Upper lobe of left lung (tissue), 6 donors: ENCODE data around the gene TEX36. TPM values are rescaled to one million over a fixed set of nuclear protein-coding genes. Genes with fewer than 3 reads are reported as not detected.

Experiments used
- ATAC-seq, 2 donors: fragments of 200-7000 bp; cut with Tn5 transposase; one replicate each; pipeline ENCODE4 v1.9.1; 2022; ENCODE audit warnings: mild to moderate bottlenecking in 2 of 2, moderate library complexity in 2 of 2; ENCODE audit not compliant: low FRiP score in 2 of 2
- DNase-seq, 2 donors: peaks; one replicate each; pipeline ENCODE4 v3.0.0-alpha.2; 2019 to 2020
- H3K27ac ChIP-seq, 4 donors: fragments of 200-600 bp; sonication (generic); one replicate each; pipeline ENCODE4 v1.5.1; 2016 to 2019
- H3K27me3 ChIP-seq, 4 donors: fragments of 200-600 bp; sonication (generic); one replicate each; pipeline ENCODE4 v1.5.1; 2017 to 2019
- H3K36me3 ChIP-seq, 4 donors: fragments of 200-600 bp; sonication (generic); one replicate each; pipeline ENCODE4 v1.5.1; 2016 to 2019
- H3K4me1 ChIP-seq, 4 donors: fragments of 200-600 bp; sonication (generic); one replicate each; pipeline ENCODE4 v1.5.1; 2018 to 2019
- H3K4me3 ChIP-seq, 4 donors: fragments of 200-600 bp; sonication (generic); one replicate each; pipeline ENCODE4 v1.5.1; 2017 to 2019; ENCODE audit warnings: mild to moderate bottlenecking in 2 of 4, moderate library complexity in 1 of 4
- H3K9me3 ChIP-seq, 4 donors: fragments of 200-600 bp; sonication (generic); one replicate each; pipeline ENCODE4 v1.5.1; 2018 to 2019
- CTCF ChIP-seq, 6 experiments: fragments of 450-650 bp in 4 of 6; fragments of 200-600 bp in 2 of 6; sonication (generic) in 2 of 6; IDR thresholded peaks; one replicate each; pipeline ENCODE4 v1.5.1; 2016 to 2019; ENCODE audit warnings: antibody characterized with exemption in 6 of 6
- EP300 ChIP-seq, 4 donors: sonication (generic); formaldehyde crosslinking; IDR thresholded peaks; one replicate each; pipeline ENCODE4 v1.5.1; 2017; ENCODE audit warnings: antibody characterized with exemption in 4 of 4, control low read depth in 2 of 4
- POLR2A ChIP-seq, 4 donors: fragments of 450-650 bp; IDR thresholded peaks; one replicate each; pipeline ENCODE4 v1.5.1; 2016 to 2017; ENCODE audit warnings: antibody characterized with exemption in 4 of 4, mild to moderate bottlenecking in 2 of 4
- POLR2AphosphoS5 ChIP-seq, 2 donors: sonication (generic); formaldehyde crosslinking; IDR thresholded peaks; one replicate each; pipeline ENCODE4 v1.5.1; 2017; ENCODE audit warnings: antibody characterized with exemption in 2 of 2
- WGBS, 2 donors: methylation state at CpG; one replicate each; pipeline ENCODE4 v1.1.5; 2017 to 2018; 5-methylcytosine and 5-hydroxymethylcytosine counted together
- total RNA-seq, 6 donors: library from RNA; depleted of rRNA in 4 of 6; stranded (reverse); fragments of >200 nt in 4 of 6; gene quantifications; one replicate each; pipeline versions ENCODE4 v1.1.0 to v1.2.1, GENCODE V29; 2016 to 2021
- donor health status: DM: no; HTN: no; CAD: no; lungs with moderate emphysema.
- donor health status: DM: no; HTN: yes; CAD: no; lungs with severe emphysema.

TEX36 gene
- total RNA-seq, 6 donors from 2014 or later = not detected

DNA sequence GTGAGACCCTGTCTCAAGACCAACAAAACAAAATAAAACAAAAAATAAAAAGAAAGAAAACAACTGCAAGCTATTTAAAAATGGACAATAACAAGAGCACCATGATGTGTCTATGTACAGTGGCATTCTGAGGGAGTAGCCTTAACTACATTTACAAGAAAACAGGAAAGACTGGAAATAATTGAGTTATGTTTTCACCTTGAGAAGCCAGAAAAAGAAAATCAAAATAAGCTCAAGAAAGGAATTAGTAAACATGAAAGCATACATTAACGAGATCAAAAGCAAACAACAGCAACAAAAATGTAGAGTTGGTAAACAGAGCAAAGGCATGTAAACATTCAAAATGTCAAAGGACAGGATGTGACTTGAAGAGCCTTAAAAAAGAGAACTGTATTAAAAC lies 36.7 kb downstream of the TEX36 start:
- WGBS, 2 donors = 29% methylated on average over 1 of the region's 1 CpG
- no peak overlapping the region for H3K4me3 ChIP-seq
- ATAC-seq (no peak), DNase-seq (no peak)
- peaks cover 0 to 12% (median 9%) of the 10 kb centered on the region in 4 donors for H3K9me3 ChIP-seq
- H3K36me3 ChIP-seq = no peaks in the 10 kb centered on the region
- no peak overlapping the region for H3K27ac ChIP-seq
- TF ChIP-seq EP300 (IDR thresholded peaks at IDR 0.05) (no peak), POLR2AphosphoS5 (IDR thresholded peaks at IDR 0.05) (no peak), CTCF (IDR thresholded peaks at IDR 0.05) (no peak), POLR2A (IDR thresholded peaks at IDR 0.05) (no peak)
- no peaks in the 10 kb centered on the region for H3K27me3 ChIP-seq
- no peaks in the 10 kb centered on the region for H3K4me1 ChIP-seq

DNA sequence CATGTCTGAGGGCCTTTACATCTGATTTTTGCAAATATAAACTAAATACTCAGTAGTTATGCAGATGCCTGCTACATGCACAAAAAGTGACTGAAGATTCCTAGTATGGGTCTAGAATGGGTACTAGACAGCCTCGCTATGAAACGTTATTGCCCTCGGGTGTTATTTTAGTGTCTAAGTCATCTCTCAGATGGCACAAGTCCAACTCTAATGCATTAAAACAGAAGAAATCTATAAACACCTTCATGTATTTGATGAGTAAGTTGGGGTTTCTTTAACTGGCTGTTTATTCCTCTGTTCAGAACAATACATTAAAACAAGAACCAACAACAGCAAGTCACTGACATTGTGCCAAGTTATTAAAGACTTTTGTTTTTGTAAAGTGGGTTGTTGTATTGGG lies 41.6 kb downstream of the TEX36 start:
- Histone ChIP-seq H3K9me3 (no peaks in the 10 kb centered on the region), H3K27ac (no peak overlapping the region), H3K27me3 (no peaks in the 10 kb centered on the region), H3K36me3 (no peaks in the 10 kb centered on the region), H3K4me3 (no peak overlapping the region), H3K4me1 (no peaks in the 10 kb centered on the region)
- ATAC-seq (no peak), DNase-seq (no peak)
- 82 to 93% methylated on average over 3 of the region's 3 CpGs for WGBS, 2 donors
- no peak for TF ChIP-seq POLR2AphosphoS5 (IDR thresholded peaks at IDR 0.05)
- TF ChIP-seq POLR2A (IDR thresholded peaks at IDR 0.05) = no peak
- no peak for TF ChIP-seq EP300 (IDR thresholded peaks at IDR 0.05)
- TF ChIP-seq CTCF (IDR thresholded peaks at IDR 0.05) = no peak

DNA sequence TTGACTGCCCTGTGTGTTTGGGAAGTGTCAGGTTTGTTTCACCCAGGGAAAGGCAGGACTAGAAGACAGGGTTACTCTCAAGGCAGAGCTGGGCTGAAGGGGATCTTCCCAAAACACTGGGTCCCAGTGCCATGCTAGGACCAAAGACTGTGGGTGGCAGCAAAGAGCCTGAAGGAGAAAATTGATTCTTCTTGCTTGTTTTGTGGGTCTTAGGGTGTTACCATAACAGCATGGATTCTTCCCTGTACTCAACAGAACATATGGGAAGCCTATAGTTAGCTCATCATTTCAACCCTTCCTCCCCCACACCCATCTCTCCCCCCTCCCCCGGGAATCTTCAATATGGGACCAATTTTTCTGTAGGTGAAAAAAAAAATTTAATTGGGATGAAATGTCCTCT lies 42.3 kb downstream of the TEX36 start:
- DNase-seq = no peak
- no peaks in the 10 kb centered on the region for H3K4me1 ChIP-seq
- TF ChIP-seq CTCF (IDR thresholded peaks at IDR 0.05) (no peak), POLR2A (IDR thresholded peaks at IDR 0.05) (no peak), POLR2AphosphoS5 (IDR thresholded peaks at IDR 0.05) (no peak), EP300 (IDR thresholded peaks at IDR 0.05) (no peak)
- H3K9me3 ChIP-seq = no peaks in the 10 kb centered on the region
- H3K4me3 ChIP-seq = no peak overlapping the region
- no peak overlapping the region for H3K27ac ChIP-seq
- WGBS, 2 donors = 89 to 94% methylated on average over 1 of the region's 1 CpG
- ATAC-seq = no peak
- H3K27me3 ChIP-seq = no peaks in the 10 kb centered on the region
- H3K36me3 ChIP-seq = no peaks in the 10 kb centered on the region

DNA sequence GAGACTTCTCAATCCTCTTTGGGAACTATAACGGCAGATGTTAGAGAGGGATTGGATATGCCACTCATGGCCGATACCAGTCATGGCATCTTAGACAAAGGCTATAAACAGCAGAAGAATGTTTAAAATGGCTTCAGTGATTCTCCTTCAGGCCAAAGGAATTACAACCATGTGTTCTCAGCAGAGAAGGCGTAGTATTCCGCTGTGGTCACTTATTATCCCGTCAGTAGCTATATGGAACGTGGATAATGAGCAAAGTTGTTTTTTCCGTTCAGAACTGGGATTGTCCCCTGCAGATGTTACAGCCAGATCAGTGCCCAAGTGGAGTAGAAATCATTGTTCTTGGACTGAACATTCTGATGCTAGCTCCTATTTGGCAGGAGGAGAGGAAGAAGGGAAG lies 43.1 kb downstream of the TEX36 start:
- TF ChIP-seq CTCF (IDR thresholded peaks at IDR 0.05) (no peak), POLR2AphosphoS5 (IDR thresholded peaks at IDR 0.05) (no peak), POLR2A (IDR thresholded peaks at IDR 0.05) (no peak), EP300 (IDR thresholded peaks at IDR 0.05) (no peak)
- 85 to 90% methylated on average over 7 of the region's 7 CpGs for WGBS, 2 donors
- ATAC-seq = no peak
- H3K9me3 ChIP-seq = no peaks in the 10 kb centered on the region
- H3K27ac ChIP-seq = no peak overlapping the region
- DNase-seq = no peak
- no peaks in the 10 kb centered on the region for H3K36me3 ChIP-seq
- H3K4me1 ChIP-seq = no peaks in the 10 kb centered on the region
- H3K27me3 ChIP-seq = no peaks in the 10 kb centered on the region
- no peak overlapping the region for H3K4me3 ChIP-seq

DNA sequence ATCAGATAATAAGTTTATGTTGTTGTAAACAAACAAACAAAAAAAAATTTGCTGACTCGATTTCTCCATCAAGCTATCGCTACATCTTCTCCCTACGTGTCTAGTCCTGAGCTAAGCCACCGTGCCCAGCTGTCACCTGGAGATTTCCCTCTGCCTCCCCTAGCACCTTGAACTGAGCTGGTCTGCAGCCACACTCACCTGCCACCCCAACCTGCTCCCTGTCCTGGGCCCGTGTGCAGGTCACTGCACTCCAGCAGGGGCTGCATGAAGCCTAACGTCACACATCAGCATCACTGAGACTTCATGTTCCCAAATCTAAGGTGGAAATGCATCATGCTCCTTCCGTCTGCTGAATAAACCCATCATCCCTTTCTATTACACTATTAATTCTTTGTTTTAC lies 44.4 kb downstream of the TEX36 start:
- H3K27ac ChIP-seq = no peak overlapping the region
- WGBS, 2 donors = 66 to 74% methylated on average over 7 of the region's 7 CpGs
- no peaks in the 10 kb centered on the region for H3K36me3 ChIP-seq
- no peak for TF ChIP-seq POLR2A (IDR thresholded peaks at IDR 0.05)
- no peak for TF ChIP-seq CTCF (IDR thresholded peaks at IDR 0.05)
- TF ChIP-seq EP300 (IDR thresholded peaks at IDR 0.05) = no peak
- TF ChIP-seq POLR2AphosphoS5 (IDR thresholded peaks at IDR 0.05) = no peak
- no peak overlapping the region for H3K4me3 ChIP-seq
- H3K9me3 ChIP-seq = no peaks in the 10 kb centered on the region
- no peaks in the 10 kb centered on the region for H3K4me1 ChIP-seq
- DNase-seq (no peak), ATAC-seq (no peak)
- H3K27me3 ChIP-seq = no peaks in the 10 kb centered on the region
